Panc1 (cell line): ENCODE data around the gene APBB2. TPM values are rescaled to one million over a fixed set of nuclear protein-coding genes. Genes with fewer than 3 reads are reported as not detected.

Source experiments
- ATAC-seq: fragments of 200-7000 bp; cut with Tn5 transposase; 2 replicates; pipeline ENCODE4 v1.9.1; 2020; ENCODE audit warnings: mild to moderate bottlenecking, moderate library complexity
- BruUV-seq: library from RNA; stranded (reverse); fragments of 400-500 nt; replicated peaks from 2 replicates; lab custom pipeline; 2021; lab: Mats Ljungman, UMichigan
- CTCF ChIA-PET: fragments of 300-600 bp; sonication (Branson Sonifier 250); formaldehyde crosslinking; loops from one replicate; lab custom pipeline; 2022; ENCODE audit warnings: antibody characterized with exemption; lab: Charles Lee
- POLR2A ChIA-PET: fragments of 300-600 bp; sonication (Branson Sonifier 250); formaldehyde crosslinking; loops from one replicate; lab custom pipeline; 2022; ENCODE audit warnings: antibody characterized with exemption; lab: Charles Lee
- DNase-seq: peaks from one replicate; pipeline ENCODE4 v3.0.0-alpha.2; 2010; ENCODE audit warnings: low read depth, low spot score
- H3K27ac ChIP-seq: 2 replicates; pipeline ENCODE4 v1.5.1; 2011; ENCODE audit warnings: mild to moderate bottlenecking, low read length, inconsistent platforms
- H3K27me3 ChIP-seq: fragments of 200-500 bp; sonication (Bioruptor generic); 2 replicates; pipeline ENCODE4 v1.6.0; 2014; ENCODE audit warnings: low read length, inconsistent platforms; ENCODE audit not compliant: control insufficient read depth, insufficient read depth
- H3K36me3 ChIP-seq: fragments of 200-500 bp; sonication (Bioruptor generic); 2 replicates; pipeline ENCODE4 v1.5.1; 2014; ENCODE audit warnings: inconsistent platforms, mild to moderate bottlenecking, low read length, moderate library complexity; ENCODE audit not compliant: control insufficient read depth, insufficient read depth
- H3K4me1 ChIP-seq: 2 replicates; pipeline ENCODE4 v1.5.1; 2011; ENCODE audit warnings: inconsistent platforms, mild to moderate bottlenecking, low read length, moderate library complexity; ENCODE audit not compliant: control insufficient read depth, insufficient read depth
- H3K4me3 ChIP-seq, 2 experiments: 2 replicates each; pipeline ENCODE4 v1.5.1; 2011 to 2012; ENCODE audit warnings: low read depth in 2 of 2, low read length in 2 of 2, mild to moderate bottlenecking in 2 of 2, inconsistent platforms in 1 of 2, moderate library complexity in 1 of 2
- H3K9me3 ChIP-seq: fragments of 200-500 bp; sonication (Bioruptor generic); 2 replicates; pipeline ENCODE4 v1.5.1; 2014; ENCODE audit warnings: low read depth, mild to moderate bottlenecking, inconsistent platforms, low read length, moderate library complexity; ENCODE audit not compliant: control insufficient read depth, insufficient read depth
- CTCF ChIP-seq: fragments of 450-650 bp; IDR thresholded peaks from 2 replicates; pipeline ENCODE4 v1.5.1; 2017; ENCODE audit warnings: mild to moderate bottlenecking
- POLR2AphosphoS5 ChIP-seq: IDR thresholded peaks from 2 replicates; pipeline ENCODE4 v1.6.1; 2012; ENCODE audit warnings: mild to moderate bottlenecking, low read depth, low read length, moderate library complexity
- SIN3A ChIP-seq: IDR thresholded peaks from 2 replicates; pipeline ENCODE4 v1.6.1; 2012; ENCODE audit warnings: low read depth, mild to moderate bottlenecking, low read length, moderate library complexity, borderline replicate concordance; ENCODE audit not compliant: insufficient read depth
- TCF7L2 ChIP-seq: IDR thresholded peaks from 2 replicates; pipeline ENCODE4 v1.6.1; 2011; ENCODE audit warnings: mild to moderate bottlenecking, low read depth, low read length, inconsistent platforms
- in situ Hi-C: cut with HindIII; loops from 2 replicates; pipeline ENCODE4 v1.10.0; 2016; ENCODE audit warnings: low sequenced_read_pairs, low pct_unique_long_range_greater_than_20kb
- intact Hi-C: fragments of 100-400 bp; cut with micrococcal nuclease; formaldehyde crosslinking; loops from one replicate; pipeline ENCODE4 v1.10.0; 2022; ENCODE audit not compliant: unreplicated experiment
- total RNA-seq: library from RNA; stranded (reverse); gene quantifications from one replicate; pipeline ENCODE4 v1.2.1, GENCODE V29; 2021; ENCODE audit not compliant: unreplicated experiment
- TF ChIP-seq, protein P1 (sequence below), 2 experiments: IDR thresholded peaks; 2 replicates each; pipeline ENCODE4 v1.6.1; 2011 to 2012; ENCODE audit warnings: low read depth in 2 of 2, control low read depth in 1 of 2, low read length in 1 of 2, mild to moderate bottlenecking in 1 of 2, moderate library complexity in 1 of 2; ENCODE audit not compliant: insufficient read depth in 1 of 2

The APBB2 gene
- total RNA-seq, 1 experiment from 2014 or later = 27.1 TPM

GRCh38 chr4:40858962-40859361 is 355.4 kb downstream of the APBB2 start:
- ATAC-seq (no peak), DNase-seq (no peak)
- POLR2A ChIA-PET = interaction anchor here (0.5 kb wide), 1 partner anchor 66 kb away, joined by 3 read pairs; no protein-coding TSS in a partner anchor
- H3K36me3 ChIP-seq = no peaks in the 10 kb centered on the region
- TF ChIP-seq, protein P1, sequence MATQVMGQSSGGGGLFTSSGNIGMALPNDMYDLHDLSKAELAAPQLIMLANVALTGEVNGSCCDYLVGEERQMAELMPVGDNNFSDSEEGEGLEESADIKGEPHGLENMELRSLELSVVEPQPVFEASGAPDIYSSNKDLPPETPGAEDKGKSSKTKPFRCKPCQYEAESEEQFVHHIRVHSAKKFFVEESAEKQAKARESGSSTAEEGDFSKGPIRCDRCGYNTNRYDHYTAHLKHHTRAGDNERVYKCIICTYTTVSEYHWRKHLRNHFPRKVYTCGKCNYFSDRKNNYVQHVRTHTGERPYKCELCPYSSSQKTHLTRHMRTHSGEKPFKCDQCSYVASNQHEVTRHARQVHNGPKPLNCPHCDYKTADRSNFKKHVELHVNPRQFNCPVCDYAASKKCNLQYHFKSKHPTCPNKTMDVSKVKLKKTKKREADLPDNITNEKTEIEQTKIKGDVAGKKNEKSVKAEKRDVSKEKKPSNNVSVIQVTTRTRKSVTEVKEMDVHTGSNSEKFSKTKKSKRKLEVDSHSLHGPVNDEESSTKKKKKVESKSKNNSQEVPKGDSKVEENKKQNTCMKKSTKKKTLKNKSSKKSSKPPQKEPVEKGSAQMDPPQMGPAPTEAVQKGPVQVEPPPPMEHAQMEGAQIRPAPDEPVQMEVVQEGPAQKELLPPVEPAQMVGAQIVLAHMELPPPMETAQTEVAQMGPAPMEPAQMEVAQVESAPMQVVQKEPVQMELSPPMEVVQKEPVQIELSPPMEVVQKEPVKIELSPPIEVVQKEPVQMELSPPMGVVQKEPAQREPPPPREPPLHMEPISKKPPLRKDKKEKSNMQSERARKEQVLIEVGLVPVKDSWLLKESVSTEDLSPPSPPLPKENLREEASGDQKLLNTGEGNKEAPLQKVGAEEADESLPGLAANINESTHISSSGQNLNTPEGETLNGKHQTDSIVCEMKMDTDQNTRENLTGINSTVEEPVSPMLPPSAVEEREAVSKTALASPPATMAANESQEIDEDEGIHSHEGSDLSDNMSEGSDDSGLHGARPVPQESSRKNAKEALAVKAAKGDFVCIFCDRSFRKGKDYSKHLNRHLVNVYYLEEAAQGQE (IDR thresholded peaks at IDR 0.05; ENCODE audit: insufficient read depth in 1 of 2, low read depth in 2 of 2, low read length in 1 of 2) = no peak
- no peak for TF ChIP-seq TCF7L2
- no TSS peak for BruUV-seq
- intact Hi-C loops (no loop called here), in situ Hi-C loops (no loop called here)
- no peak overlapping the region for H3K27ac ChIP-seq
- CTCF ChIA-PET = no interaction called here
- H3K27me3 ChIP-seq = no peaks in the 10 kb centered on the region
- no peaks in the 10 kb centered on the region for H3K4me1 ChIP-seq
- no peaks in the 10 kb centered on the region for H3K9me3 ChIP-seq
- no peak overlapping the region for H3K4me3 ChIP-seq

GRCh38 chr4:40857956-40858355 is 356.4 kb downstream of the APBB2 start:
- H3K4me1 ChIP-seq = no peaks in the 10 kb centered on the region
- no TSS peak for BruUV-seq
- ChIA-PET CTCF (no interaction called here), POLR2A (no interaction called here)
- in situ Hi-C loops = no loop called here
- ATAC-seq (no peak), DNase-seq (no peak)
- H3K36me3 ChIP-seq = no peaks in the 10 kb centered on the region
- intact Hi-C loops = no loop called here
- H3K4me3 ChIP-seq = no peak overlapping the region
- H3K27me3 ChIP-seq = no peaks in the 10 kb centered on the region
- H3K27ac ChIP-seq = no peak overlapping the region
- no peaks in the 10 kb centered on the region for H3K9me3 ChIP-seq
- TF ChIP-seq SIN3A = no peak
- TF ChIP-seq, protein P1 (IDR thresholded peaks at IDR 0.05; ENCODE audit: insufficient read depth in 1 of 2, low read depth in 2 of 2, low read length in 1 of 2) = no peak
- no peak for TF ChIP-seq POLR2AphosphoS5

- Histone ChIP-seq H3K36me3 (no peaks in the 10 kb centered on the region), H3K9me3 (no peaks in the 10 kb centered on the region), H3K27me3 (no peaks in the 10 kb centered on the region), H3K4me1 (no peaks in the 10 kb centered on the region), H3K4me3 (no peak overlapping the region), H3K27ac (no peak overlapping the region)
- CTCF ChIA-PET = no interaction called here
- ATAC-seq = no peak
- TF ChIP-seq, protein P1 (IDR thresholded peaks at IDR 0.05; ENCODE audit: insufficient read depth in 1 of 2, low read depth in 2 of 2, low read length in 1 of 2) = no peak
- no peak for TF ChIP-seq TCF7L2
- TF ChIP-seq SIN3A = no peak
- TF ChIP-seq CTCF = no peak
- TF ChIP-seq POLR2AphosphoS5 = no peak
- DNase-seq = no peak
- intact Hi-C loops = no loop called here
- in situ Hi-C loops = no loop called here
- no TSS peak for BruUV-seq
- POLR2A ChIA-PET = no interaction called here
These were observed 357.4 kb downstream of the APBB2 start for GRCh38 chr4:40856840-40857362.
